K562 (cell line): ENCODE measurements around the gene WDR46. TPM values are rescaled to one million over a fixed set of nuclear protein-coding genes. Genes with fewer than 3 reads are reported as not detected.
A peak's percentile ranks its signal among the peaks of the same experiment; 100 is the strongest.

Experiments
- CBX5 ChIP-seq: IDR thresholded peaks from 2 replicates; pipeline ENCODE4 v1.6.1; 2014; ENCODE audit warnings: low read depth, borderline replicate concordance
- EZH2 ChIP-seq: IDR thresholded peaks from 2 replicates; pipeline ENCODE4 v1.6.1; 2012; ENCODE audit warnings: low read depth, mild to moderate bottlenecking, inconsistent platforms, low read length, borderline replicate concordance
- FOXA1 ChIP-seq: fragments of 450-650 bp; IDR thresholded peaks from 2 replicates; pipeline ENCODE4 v1.6.1; 2016; ENCODE audit warnings: mild to moderate bottlenecking, borderline replicate concordance
- MCM5 ChIP-seq: fragments of 450-650 bp; IDR thresholded peaks from 2 replicates; pipeline ENCODE4 v1.6.1; 2016; ENCODE audit warnings: low read depth
- MCM7 ChIP-seq, 2 experiments: fragments of 450-650 bp; IDR thresholded peaks; 2 replicates each; pipeline ENCODE4 v1.6.1; 2016 to 2018
- NCOA2 ChIP-seq, 2 experiments: fragments of 450-650 bp; IDR thresholded peaks; 2 replicates each; pipeline ENCODE4 v1.6.1; 2018; ENCODE audit warnings: mild to moderate bottlenecking in 2 of 2, moderate library complexity in 1 of 2; ENCODE audit not compliant: partially characterized antibody in 2 of 2
- NR2C2 ChIP-seq, 2 experiments: fragments of 200-800 bp in 1 of 2; sonication (Bioruptor generic) in 1 of 2; sonication (generic) in 1 of 2; formaldehyde crosslinking in 1 of 2; IDR thresholded peaks; 2 replicates each; pipeline versions ENCODE4 v1.6.1 to v1.8.0; 2016 to 2022; ENCODE audit warnings: mild to moderate bottlenecking in 1 of 2, missing compliant biosample characterization in 1 of 2, missing genetic modification characterization in 1 of 2, missing genetic modification reagents in 1 of 2
- NR4A1 ChIP-seq, 2 experiments: fragments of 250-450 bp in 1 of 2; fragments of 450-650 bp in 1 of 2; sonication (Bioruptor Pico) in 1 of 2; IDR thresholded peaks; 2 replicates each; pipeline versions ENCODE4 v1.4.0 to v1.6.1; 2016 to 2020; ENCODE audit warnings: mild to moderate bottlenecking in 2 of 2, missing compliant biosample characterization in 1 of 2, missing genetic modification characterization in 1 of 2, moderate library complexity in 1 of 2
- NUFIP1 ChIP-seq: fragments of 450-650 bp; IDR thresholded peaks from 2 replicates; pipeline ENCODE4 v1.6.1; 2018; ENCODE audit not compliant: partially characterized antibody
- PHB2 ChIP-seq: fragments of 450-650 bp; IDR thresholded peaks from 2 replicates; pipeline ENCODE4 v1.6.1; 2017; ENCODE audit warnings: low read depth
- PRPF4 ChIP-seq: fragments of 200-400 bp; formaldehyde crosslinking; IDR thresholded peaks from one replicate; pipeline ENCODE4 v1.6.1; 2017; ENCODE audit warnings: low read length, low read depth, mild to moderate bottlenecking; ENCODE audit not compliant: insufficient read depth, poor library complexity, severe bottlenecking
- RAD21 ChIP-seq, 2 experiments: fragments of 250-450 bp in 1 of 2; fragments of 450-650 bp in 1 of 2; sonication (Bioruptor Pico) in 1 of 2; formaldehyde crosslinking in 1 of 2; IDR thresholded peaks in 1 of 2; conservative IDR thresholded peaks in 1 of 2; 2 replicates each; pipeline versions ENCODE4 v1.4.0 to v1.8.0; 2020 to 2022; ENCODE audit warnings: mild to moderate bottlenecking in 2 of 2, moderate library complexity in 1 of 2
- RFX5 ChIP-seq: IDR thresholded peaks from 2 replicates; pipeline ENCODE4 v1.6.1; 2011; ENCODE audit warnings: low read depth, mild to moderate bottlenecking, improper control_type of control experiment, low read length
- SMARCC2 ChIP-seq: fragments of 450-650 bp; IDR thresholded peaks from 2 replicates; pipeline ENCODE4 v1.6.1; 2017; ENCODE audit warnings: antibody characterized with exemption, moderate library complexity, mild to moderate bottlenecking, low read depth
- TOE1 ChIP-seq, 2 experiments: fragments of 450-650 bp in 1 of 2; sonication (generic) in 1 of 2; formaldehyde crosslinking in 1 of 2; IDR thresholded peaks; 2 replicates each; pipeline versions ENCODE4 v1.7.1 to v1.8.0; 2016 to 2022; ENCODE audit warnings: borderline replicate concordance in 2 of 2, mild to moderate bottlenecking in 2 of 2, antibody characterized with exemption in 1 of 2, inconsistent platforms in 1 of 2, low read depth in 1 of 2, missing genetic modification reagents in 1 of 2, moderate library complexity in 1 of 2
- USF2 ChIP-seq: sonication (generic); formaldehyde crosslinking; IDR thresholded peaks from 2 replicates; pipeline ENCODE4 v1.5.0; 2020; ENCODE audit warnings: missing genetic modification reagents
- ZC3H8 ChIP-seq: fragments of 450-650 bp; IDR thresholded peaks from 2 replicates; pipeline ENCODE4 v1.6.1; 2017
- ZNF165 ChIP-seq: fragments of 250-450 bp; sonication (Bioruptor Pico); IDR thresholded peaks from 2 replicates; pipeline ENCODE4 v1.4.0; 2020; ENCODE audit warnings: borderline replicate concordance
- ZNF212 ChIP-seq: fragments of 450-650 bp; formaldehyde crosslinking; IDR thresholded peaks from 2 replicates; pipeline ENCODE4 v1.4.0; 2020; ENCODE audit warnings: mild to moderate bottlenecking
- ZNF277 ChIP-seq: fragments of 250-450 bp; sonication (Bioruptor Pico); IDR thresholded peaks from 2 replicates; pipeline ENCODE4 v1.8.0; 2022; ENCODE audit warnings: inconsistent platforms, mild to moderate bottlenecking, moderate library complexity, borderline replicate concordance
- ZNF280A ChIP-seq: fragments of 450-650 bp; IDR thresholded peaks from 2 replicates; pipeline ENCODE4 v1.6.1; 2018; ENCODE audit warnings: mild to moderate bottlenecking, low read depth; ENCODE audit not compliant: partially characterized antibody
- ZNF785 ChIP-seq: fragments of 250-450 bp; sonication (Bioruptor Pico); IDR thresholded peaks from 2 replicates; pipeline ENCODE4 v1.4.0; 2020; ENCODE audit warnings: mild to moderate bottlenecking
- polyA plus RNA-seq, 8 experiments: library from polyadenylated mRNA; depleted of rRNA in 4 of 8; stranded (reverse) in 5 of 8; unstranded in 3 of 8; fragments of >200 nt; fragmentation: Nextera tagmentation in 2 of 8; fragmentation: Illumina TruSeq in 1 of 8; extraction: Ambion mirVana in 2 of 8; extraction: Trizol in 1 of 8; gene quantifications; 2 replicates each; pipeline versions ENCODE4 v1.2.1 to v1.2.3, GENCODE V29; 2011 to 2014; ENCODE audit warnings: inconsistent platforms in 1 of 8, missing spikeins in 1 of 8
- total RNA-seq, 7 experiments: library from RNA; depleted of rRNA in 6 of 7; stranded (reverse); fragments of >200 nt in 6 of 7; fragmentation: Illumina TruSeq in 2 of 7; extraction: Trizol in 2 of 7; gene quantifications; 2 replicates each; pipeline versions ENCODE4 v1.2.1 to v1.2.3, GENCODE V29; 2011 to 2021; ENCODE audit warnings: low replicate concordance in 1 of 7

WDR46 gene
- total and polyA plus RNA-seq, 9 of the 15 experiments (the other 6 are each of a cell fraction or from before 2014, with no cell fraction given): 8.9 to 146 (median 93.1) TPM

- TF ChIP-seq ZNF280A: no peak
- TF ChIP-seq ZNF277 (CRISPR knock-in tag): no peak
- no peak for TF ChIP-seq NCOA2 (IDR thresholded peaks at IDR 0.05; ENCODE audit: partially characterized antibody in 2 of 2)
- TF ChIP-seq MCM7 (IDR thresholded peaks at IDR 0.05): no peak
- no peak for TF ChIP-seq USF2
- no peak for TF ChIP-seq NUFIP1
- TF ChIP-seq RAD21 (CRISPR knock-in tag; conservative IDR thresholded peaks at IDR 0.05 in 1 of 2, IDR thresholded peaks at IDR 0.05 in 1 of 2): peak in 1 of 2 experiments; percentile 16; a peak in 1 of 4 replicates
- peak; percentile 4; the same call in 1 of the 2 replicates for TF ChIP-seq SMARCC2
- no peak; the same call in 1 of the 2 replicates for TF ChIP-seq ZNF785 (CRISPR knock-in tag)
- TF ChIP-seq RFX5: peak; percentile 11; the same call in 1 of the 2 replicates
- peak; percentile 54 for TF ChIP-seq NR4A1 (CRISPR knock-in tag; IDR thresholded peaks at IDR 0.05)
- TF ChIP-seq NR4A1 (tag; IDR thresholded peaks at IDR 0.05): peak; percentile 33; the same call in 1 of the 2 replicates
- no peak for TF ChIP-seq EZH2
- TF ChIP-seq CBX5: no peak
- no peak for TF ChIP-seq MCM5
- TF ChIP-seq ZNF212: no peak
- TF ChIP-seq NR2C2 (CRISPR knock-in tag; IDR thresholded peaks at IDR 0.05): peak; percentile 93
- peak; percentile 99 for TF ChIP-seq NR2C2 (tag; IDR thresholded peaks at IDR 0.05)
- no peak for TF ChIP-seq ZC3H8
- TF ChIP-seq FOXA1: no peak
- TF ChIP-seq ZNF165 (CRISPR knock-in tag): 0 out of 2 replicates have a peak, but pooled peaks have one; percentile 70
- peak; percentile 43 for TF ChIP-seq PRPF4
- peak; percentile 17; the same call in 1 of the 2 replicates for TF ChIP-seq PHB2
- TF ChIP-seq TOE1 (IDR thresholded peaks at IDR 0.05; ENCODE audit: borderline replicate concordance): peak; percentile 91
- no peak for TF ChIP-seq TOE1 (CRISPR knock-in tag; IDR thresholded peaks at IDR 0.05; ENCODE audit: borderline replicate concordance, low read depth)
These were observed 17.4 kb downstream of the WDR46 start, which contains the start of the genes RPS18 and VPS52 (continued) for GRCh38 chr6:33271468-33272274.
